ENCODE results near the gene DTYMK.

Gene DTYMK

DNA sequence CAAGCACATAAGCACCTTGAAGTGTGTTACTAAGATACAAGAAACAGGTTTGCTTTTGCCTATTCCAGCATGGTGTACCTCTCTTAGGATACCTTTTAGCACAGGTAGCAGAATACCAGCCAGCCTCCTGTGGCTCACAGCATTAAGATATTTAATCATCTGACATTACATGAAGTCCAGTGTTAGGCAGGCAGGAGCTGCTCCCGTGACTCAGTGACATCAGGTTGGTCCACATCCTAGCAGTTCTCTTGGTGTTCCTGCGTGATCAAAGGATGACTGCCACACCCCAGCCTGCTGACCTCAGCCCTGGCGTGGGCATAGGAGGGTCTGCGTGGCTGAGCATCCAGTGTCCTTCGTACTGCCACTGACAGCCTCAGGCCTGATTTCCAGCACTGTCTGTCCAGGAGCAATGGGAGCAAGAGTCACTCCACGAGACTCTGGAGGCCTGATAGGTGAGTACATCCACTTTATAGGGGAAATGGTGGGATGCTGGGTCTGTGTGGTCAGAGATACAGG is 3.6 kb upstream of the DTYMK start:
- Histone ChIP-seq H2BK5ac (ENCODE audit: low read length) (no peak overlapping the region), H3K4ac (ENCODE audit: low read depth, low read length) (no peak overlapping the region), H4K5ac (ENCODE audit: low read length) (no peak overlapping the region), H3K4me1 (ENCODE audit: control insufficient read depth, low read depth, low read length) (peaks cover 3% of the 10 kb centered on the region), H3K4me3 (ENCODE audit: low read length) (no peak overlapping the region), H4K8ac (ENCODE audit: low read depth, low read length) (no peak overlapping the region), H3K9ac (ENCODE audit: low read length) (no peak overlapping the region), H3K36me3 (ENCODE audit: control insufficient read depth, insufficient read depth, low read length) (peaks cover 2% of the 10 kb centered on the region), H3K18ac (ENCODE audit: low read length) (no peak overlapping the region), H3K4me2 (ENCODE audit: low read length) (no peak overlapping the region), H3K27ac (ENCODE audit: low read depth, low read length) (no peak overlapping the region), H3K79me2 (ENCODE audit: control insufficient read depth, insufficient read depth, low read length) (peaks cover 15% of the 10 kb centered on the region), H2BK15ac (replicated peaks; ENCODE audit: low read depth) (no peak overlapping the region), H2BK120ac (ENCODE audit: low read depth, low read length) (no peak overlapping the region), H3K23ac (ENCODE audit: low read length) (no peak overlapping the region), H2AK5ac (ENCODE audit: low read length) (no peak overlapping the region), H3K27me3 (ENCODE audit: insufficient read depth, low read length, poor library complexity) (no peaks in the 10 kb centered on the region), H3K79me1 (ENCODE audit: low read length) (peaks cover 10% of the 10 kb centered on the region), H3K56ac (ENCODE audit: low read length) (no peak overlapping the region)
- no CpG with 5 or more reads among the region's 6 CpGs for WGBS (ENCODE audit: extremely low coverage, insufficient coverage, low lambda C conversion rate)
- DNase-seq: no peak

DNA sequence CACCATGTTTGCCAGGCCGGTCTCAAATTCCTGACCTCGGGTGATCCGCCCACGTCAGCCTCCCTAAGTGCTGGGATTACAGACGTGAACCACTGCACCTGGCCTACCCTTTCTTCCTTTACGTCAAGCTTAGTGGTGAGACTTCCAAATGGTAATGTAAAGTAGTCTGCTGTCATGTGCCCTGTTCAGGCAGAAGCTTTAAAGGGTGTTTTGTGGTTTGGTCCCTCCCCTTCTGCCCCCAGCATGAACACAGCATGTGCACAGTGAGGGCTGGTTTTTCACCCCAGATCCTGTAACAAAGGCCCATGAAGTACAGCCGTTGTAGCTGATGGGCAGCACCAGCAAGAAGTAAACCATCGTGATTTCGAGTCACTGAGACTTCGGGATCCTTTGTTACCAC is 2.7 kb upstream of the DTYMK start:
- H2AK5ac ChIP-seq (ENCODE audit: low read length): no peak overlapping the region
- H2BK120ac ChIP-seq (ENCODE audit: low read depth, low read length): no peak overlapping the region
- H3K27ac ChIP-seq (ENCODE audit: low read depth, low read length): no peak overlapping the region
- peaks cover 3% of the 10 kb centered on the region for H3K4me1 ChIP-seq (ENCODE audit: control insufficient read depth, low read depth, low read length)
- H3K56ac ChIP-seq (ENCODE audit: low read length): no peak overlapping the region
- no peaks in the 10 kb centered on the region for H3K27me3 ChIP-seq (ENCODE audit: insufficient read depth, low read length, poor library complexity)
- H2BK5ac ChIP-seq (ENCODE audit: low read length): no peak overlapping the region
- no peak for DNase-seq
- no CpG with 5 or more reads among the region's 10 CpGs for WGBS (ENCODE audit: extremely low coverage, insufficient coverage, low lambda C conversion rate)
- no peak overlapping the region for H4K8ac ChIP-seq (ENCODE audit: low read depth, low read length)
- no peak overlapping the region for H3K4me3 ChIP-seq (ENCODE audit: low read length)
- no peak overlapping the region for H3K4ac ChIP-seq (ENCODE audit: low read depth, low read length)
- no peak overlapping the region for H2BK15ac ChIP-seq (replicated peaks; ENCODE audit: low read depth)
- H4K5ac ChIP-seq (ENCODE audit: low read length): no peak overlapping the region
- no peak overlapping the region for H3K9ac ChIP-seq (ENCODE audit: low read length)
- H3K18ac ChIP-seq (ENCODE audit: low read length): no peak overlapping the region
- no peak overlapping the region for H3K4me2 ChIP-seq (ENCODE audit: low read length)
- H3K23ac ChIP-seq (ENCODE audit: low read length): no peak overlapping the region
- peaks cover 10% of the 10 kb centered on the region for H3K79me1 ChIP-seq (ENCODE audit: low read length)
- peaks cover 2% of the 10 kb centered on the region for H3K36me3 ChIP-seq (ENCODE audit: control insufficient read depth, insufficient read depth, low read length)
- peaks cover 15% of the 10 kb centered on the region for H3K79me2 ChIP-seq (ENCODE audit: control insufficient read depth, insufficient read depth, low read length)

DNA sequence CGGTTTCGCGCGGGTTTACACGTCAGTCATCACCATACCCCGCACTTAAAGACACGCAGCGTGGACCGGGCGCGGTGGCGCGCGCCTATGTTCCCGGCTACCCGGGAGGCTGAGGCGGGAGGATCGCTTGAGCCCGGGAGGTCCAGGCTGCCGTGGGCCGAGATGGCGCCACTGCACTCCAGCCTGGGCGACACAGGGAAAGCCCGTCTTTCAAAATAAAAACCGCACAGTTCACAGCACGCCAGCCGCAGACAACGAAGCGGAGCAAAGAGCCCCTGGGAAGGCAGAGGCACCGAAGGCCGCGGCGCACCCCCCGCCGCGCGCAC is 328 bp downstream of the DTYMK start:
- H2BK15ac ChIP-seq (replicated peaks; ENCODE audit: low read depth): no peak overlapping the region
- no peaks in the 10 kb centered on the region for H3K27me3 ChIP-seq (ENCODE audit: insufficient read depth, low read length, poor library complexity)
- peak overlapping the region; percentile 65 for H4K8ac ChIP-seq (ENCODE audit: low read depth, low read length)
- no peak overlapping the region for H4K5ac ChIP-seq (ENCODE audit: low read length)
- H3K79me2 ChIP-seq (ENCODE audit: control insufficient read depth, insufficient read depth, low read length): peaks cover 16% of the 10 kb centered on the region
- H3K9ac ChIP-seq (ENCODE audit: low read length): peak overlapping the region; percentile 99
- WGBS (ENCODE audit: extremely low coverage, insufficient coverage, low lambda C conversion rate): no CpG with 5 or more reads among the region's 37 CpGs
- H3K79me1 ChIP-seq (ENCODE audit: low read length): peaks cover 15% of the 10 kb centered on the region
- H2AK5ac ChIP-seq (ENCODE audit: low read length): peak overlapping the region; percentile 54
- H3K56ac ChIP-seq (ENCODE audit: low read length): peak overlapping the region; percentile 96
- H3K23ac ChIP-seq (ENCODE audit: low read length): no peak overlapping the region
- no peak overlapping the region for H2BK5ac ChIP-seq (ENCODE audit: low read length)
- peak overlapping the region; percentile 81 for H3K18ac ChIP-seq (ENCODE audit: low read length)
- H3K4me1 ChIP-seq (ENCODE audit: control insufficient read depth, low read depth, low read length): peaks cover 3% of the 10 kb centered on the region
- H3K27ac ChIP-seq (ENCODE audit: low read depth, low read length): peak overlapping the region; percentile 85
- H3K4me3 ChIP-seq (ENCODE audit: low read length): peak overlapping the region; percentile 80
- DNase-seq: no peak
- peaks cover 3% of the 10 kb centered on the region for H3K36me3 ChIP-seq (ENCODE audit: control insufficient read depth, insufficient read depth, low read length)
- H3K4me2 ChIP-seq (ENCODE audit: low read length): peak overlapping the region; percentile 74
- peak overlapping the region; percentile 38 for H3K4ac ChIP-seq (ENCODE audit: low read depth, low read length)
- no peak overlapping the region for H2BK120ac ChIP-seq (ENCODE audit: low read depth, low read length)

DNA sequence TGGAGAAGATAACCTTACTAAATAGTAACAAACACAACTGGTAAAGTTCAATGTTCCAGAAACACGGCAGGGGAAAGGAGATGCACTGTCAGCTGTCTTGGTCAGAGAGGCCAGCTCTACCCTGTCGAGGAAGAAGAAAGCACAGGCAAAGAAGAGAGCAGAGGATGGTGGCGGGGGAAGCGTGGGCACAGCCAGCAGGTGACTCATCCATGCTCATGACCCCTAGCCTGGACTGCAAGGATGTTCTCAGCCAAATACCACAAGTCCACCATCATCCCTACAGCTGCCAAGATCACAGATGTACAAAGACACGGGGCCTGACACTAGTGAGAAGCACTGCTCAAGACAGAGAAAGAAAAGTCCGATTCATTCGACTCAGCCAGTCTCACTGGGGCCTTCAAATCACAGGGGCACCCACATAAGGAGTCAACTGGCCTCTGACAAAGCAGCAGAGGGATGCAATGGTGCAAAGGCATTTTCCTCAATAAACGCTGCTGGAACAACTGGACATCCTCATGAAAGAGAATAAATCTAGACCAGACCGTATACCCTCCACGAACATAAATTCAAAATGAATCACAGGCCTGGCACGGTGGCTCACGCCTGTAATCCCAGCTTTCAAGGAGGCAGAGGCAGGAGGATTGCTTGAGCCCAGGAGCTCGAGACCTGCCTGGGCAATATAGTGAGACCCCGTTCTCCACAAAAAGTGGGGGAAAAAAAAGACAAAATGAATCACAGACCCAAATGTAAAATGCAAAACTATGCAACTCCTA is 5.6 kb downstream of the DTYMK start:
- no peak overlapping the region for H2BK15ac ChIP-seq (replicated peaks; ENCODE audit: low read depth)
- peaks cover 10% of the 10 kb centered on the region for H3K79me1 ChIP-seq (ENCODE audit: low read length)
- H2BK5ac ChIP-seq (ENCODE audit: low read length): no peak overlapping the region
- H3K4ac ChIP-seq (ENCODE audit: low read depth, low read length): no peak overlapping the region
- no peak overlapping the region for H4K8ac ChIP-seq (ENCODE audit: low read depth, low read length)
- H3K27ac ChIP-seq (ENCODE audit: low read depth, low read length): no peak overlapping the region
- H3K36me3 ChIP-seq (ENCODE audit: control insufficient read depth, insufficient read depth, low read length): peaks cover 16% of the 10 kb centered on the region
- no peak overlapping the region for H3K18ac ChIP-seq (ENCODE audit: low read length)
- H3K9ac ChIP-seq (ENCODE audit: low read length): no peak overlapping the region
- no peak overlapping the region for H3K23ac ChIP-seq (ENCODE audit: low read length)
- WGBS (ENCODE audit: extremely low coverage, insufficient coverage, low lambda C conversion rate): no CpG with 5 or more reads among the region's 14 CpGs
- peaks cover 9% of the 10 kb centered on the region for H3K79me2 ChIP-seq (ENCODE audit: control insufficient read depth, insufficient read depth, low read length)
- no peak overlapping the region for H2BK120ac ChIP-seq (ENCODE audit: low read depth, low read length)
- H2AK5ac ChIP-seq (ENCODE audit: low read length): no peak overlapping the region
- no peak for DNase-seq
- no peak overlapping the region for H4K5ac ChIP-seq (ENCODE audit: low read length)
- no peaks in the 10 kb centered on the region for H3K27me3 ChIP-seq (ENCODE audit: insufficient read depth, low read length, poor library complexity)
- no peak overlapping the region for H3K56ac ChIP-seq (ENCODE audit: low read length)
- no peak overlapping the region for H3K4me3 ChIP-seq (ENCODE audit: low read length)
- H3K4me1 ChIP-seq (ENCODE audit: control insufficient read depth, low read depth, low read length): no peaks in the 10 kb centered on the region
- H3K4me2 ChIP-seq (ENCODE audit: low read length): no peak overlapping the region

DNA sequence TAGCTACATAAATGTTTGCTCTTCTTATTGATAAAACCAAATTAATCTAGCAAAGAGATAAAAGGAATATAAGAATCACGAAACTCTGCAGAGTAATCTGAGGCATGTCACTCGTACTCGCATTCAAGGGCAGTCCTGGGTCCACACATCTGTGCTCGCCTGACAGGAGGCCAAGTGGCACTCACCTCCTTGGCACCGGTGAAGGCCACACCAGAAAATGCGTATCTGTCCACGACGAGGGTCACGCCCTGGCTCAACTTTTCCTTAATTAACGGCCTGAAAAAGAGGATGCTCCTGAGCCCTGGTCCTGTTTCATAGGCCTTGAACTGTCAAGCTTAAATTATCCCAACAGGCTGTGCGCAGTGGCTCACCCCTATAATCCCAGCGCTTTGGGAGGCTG is 6.6 kb downstream of the DTYMK start:
- no CpG with 5 or more reads among the region's 12 CpGs for WGBS (ENCODE audit: extremely low coverage, insufficient coverage, low lambda C conversion rate)
- Histone ChIP-seq H3K79me2 (ENCODE audit: control insufficient read depth, insufficient read depth, low read length) (peaks cover 4% of the 10 kb centered on the region), H3K56ac (ENCODE audit: low read length) (no peak overlapping the region), H3K27me3 (ENCODE audit: insufficient read depth, low read length, poor library complexity) (no peaks in the 10 kb centered on the region), H2BK15ac (replicated peaks; ENCODE audit: low read depth) (no peak overlapping the region), H3K9ac (ENCODE audit: low read length) (no peak overlapping the region), H3K79me1 (ENCODE audit: low read length) (peaks cover 6% of the 10 kb centered on the region), H3K23ac (ENCODE audit: low read length) (no peak overlapping the region), H2AK5ac (ENCODE audit: low read length) (no peak overlapping the region), H2BK120ac (ENCODE audit: low read depth, low read length) (no peak overlapping the region), H2BK5ac (ENCODE audit: low read length) (no peak overlapping the region), H3K4ac (ENCODE audit: low read depth, low read length) (no peak overlapping the region), H3K36me3 (ENCODE audit: control insufficient read depth, insufficient read depth, low read length) (peaks cover 16% of the 10 kb centered on the region), H3K4me1 (ENCODE audit: control insufficient read depth, low read depth, low read length) (no peaks in the 10 kb centered on the region), H3K4me3 (ENCODE audit: low read length) (no peak overlapping the region), H3K18ac (ENCODE audit: low read length) (no peak overlapping the region), H3K4me2 (ENCODE audit: low read length) (no peak overlapping the region), H3K27ac (ENCODE audit: low read depth, low read length) (no peak overlapping the region), H4K5ac (ENCODE audit: low read length) (no peak overlapping the region), H4K8ac (ENCODE audit: low read depth, low read length) (no peak overlapping the region)
- no peak for DNase-seq

All from mesendoderm (in vitro differentiated cells).